ENCODE results near the gene ASB2.

DNA sequence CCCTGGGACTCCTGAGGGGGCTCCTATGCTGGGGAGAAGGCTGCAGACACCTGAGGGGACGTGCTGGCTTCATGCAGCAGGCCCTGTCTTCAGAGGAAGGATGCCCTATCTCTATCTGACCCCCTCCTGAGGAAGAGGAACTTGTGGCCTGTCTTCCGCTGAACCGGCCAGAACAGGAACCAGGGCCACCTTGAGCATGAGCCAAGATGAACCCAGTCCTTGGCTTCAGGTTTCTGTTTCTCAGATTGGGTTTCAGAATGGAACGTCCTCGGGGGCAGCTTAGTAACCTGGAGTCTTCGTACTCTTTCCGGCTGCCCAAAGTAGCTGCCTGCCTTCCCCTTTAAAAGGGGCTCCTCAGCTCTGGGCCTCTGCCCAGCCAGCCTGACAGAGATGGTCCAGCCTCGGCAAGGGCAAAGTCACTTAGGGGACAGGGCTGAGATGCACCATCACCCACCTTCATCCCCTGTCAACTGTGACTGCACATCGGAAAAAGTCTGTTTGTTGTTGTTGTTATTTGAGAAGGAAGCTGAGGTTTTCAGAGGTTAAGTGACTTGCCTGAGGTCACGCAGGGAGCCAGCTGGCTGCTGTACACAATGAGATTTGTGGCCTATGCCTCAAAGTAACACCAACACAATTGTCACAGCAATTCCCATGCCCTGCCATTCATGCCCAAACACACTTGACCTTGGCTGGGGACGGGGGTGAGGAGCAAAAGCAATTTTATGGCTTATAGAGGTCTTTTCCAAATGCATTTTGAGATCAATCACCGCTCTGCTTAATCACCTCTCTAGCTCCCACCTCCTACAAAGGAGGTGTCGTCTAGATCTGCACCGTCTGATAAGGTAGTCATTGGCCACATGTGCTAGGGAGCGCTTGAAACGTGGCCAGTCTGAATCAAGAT lies 13.4 kb downstream of the ASB2 start:
- TF ChIP-seq, protein P1, sequence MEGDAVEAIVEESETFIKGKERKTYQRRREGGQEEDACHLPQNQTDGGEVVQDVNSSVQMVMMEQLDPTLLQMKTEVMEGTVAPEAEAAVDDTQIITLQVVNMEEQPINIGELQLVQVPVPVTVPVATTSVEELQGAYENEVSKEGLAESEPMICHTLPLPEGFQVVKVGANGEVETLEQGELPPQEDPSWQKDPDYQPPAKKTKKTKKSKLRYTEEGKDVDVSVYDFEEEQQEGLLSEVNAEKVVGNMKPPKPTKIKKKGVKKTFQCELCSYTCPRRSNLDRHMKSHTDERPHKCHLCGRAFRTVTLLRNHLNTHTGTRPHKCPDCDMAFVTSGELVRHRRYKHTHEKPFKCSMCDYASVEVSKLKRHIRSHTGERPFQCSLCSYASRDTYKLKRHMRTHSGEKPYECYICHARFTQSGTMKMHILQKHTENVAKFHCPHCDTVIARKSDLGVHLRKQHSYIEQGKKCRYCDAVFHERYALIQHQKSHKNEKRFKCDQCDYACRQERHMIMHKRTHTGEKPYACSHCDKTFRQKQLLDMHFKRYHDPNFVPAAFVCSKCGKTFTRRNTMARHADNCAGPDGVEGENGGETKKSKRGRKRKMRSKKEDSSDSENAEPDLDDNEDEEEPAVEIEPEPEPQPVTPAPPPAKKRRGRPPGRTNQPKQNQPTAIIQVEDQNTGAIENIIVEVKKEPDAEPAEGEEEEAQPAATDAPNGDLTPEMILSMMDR (IDR thresholded peaks at IDR 0.05; ENCODE audit: low read depth, low read length, poor library complexity, severe bottlenecking), result no peak
- TF ChIP-seq EZH2phosphoT487 (IDR thresholded peaks at IDR 0.05; ENCODE audit: borderline replicate concordance, low read length), result no peak

Data from DOHH2 (cell line).